ENCODE measurements around the gene RELN. TPM values are rescaled to one million over a fixed set of nuclear protein-coding genes. Genes with fewer than 3 reads are reported as not detected.

RELN gene
- total RNA-seq, 1 experiment from 2014 or later: 0.20 TPM

GRCh38 chr7:103542470-103542869 is 447.0 kb downstream of the RELN start:
- Histone ChIP-seq H4K20me1 (ENCODE audit: insufficient read depth) (no peaks in the 10 kb centered on the region), H3K9ac (ENCODE audit: low read length) (no peak overlapping the region), H3K4me1 (ENCODE audit: control insufficient read depth in 1 of 2, insufficient read depth in 2 of 2, low read length in 2 of 2) (no peaks in the 10 kb centered on the region), H3K4me3 (replicated peaks in 1 of 2; ENCODE audit: low read depth in 1 of 2, low read length in 2 of 2) (no peak overlapping the region), H3K27me3 (ENCODE audit: insufficient read depth, low read length) (peaks cover 36% of the 10 kb centered on the region; the same call in 1 of the 2 replicates), H2AFZ (ENCODE audit: low read depth, low read length, poor library complexity, severe bottlenecking) (no peak overlapping the region), H3K36me3 (ENCODE audit: control insufficient read depth in 1 of 2, insufficient read depth in 2 of 2, low read length in 2 of 2) (no peaks in the 10 kb centered on the region), H3K79me2 (ENCODE audit: insufficient read depth, low read length) (no peaks in the 10 kb centered on the region), H3K4me2 (ENCODE audit: low read length) (no peak overlapping the region), H3K27ac (ENCODE audit: low read depth, low read length) (no peak overlapping the region), H3K9me2 (ENCODE audit: insufficient read depth) (no peaks in the 10 kb centered on the region), H3K9me3 (ENCODE audit: control insufficient read depth in 1 of 2, insufficient read depth in 1 of 2, low read depth in 1 of 2, low read length in 2 of 2) (no peaks in the 10 kb centered on the region)
- no peak for TF ChIP-seq JUND (IDR thresholded peaks at IDR 0.05)
- TF ChIP-seq YY1 (IDR thresholded peaks at IDR 0.05; ENCODE audit: extremely low read depth, insufficient replicate concordance, low read depth, low read length): no peak
- TF ChIP-seq REST (IDR thresholded peaks at IDR 0.05; ENCODE audit: low read depth): no peak
- TF ChIP-seq CTCF (IDR thresholded peaks at IDR 0.05 in 2 of 3, conservative IDR thresholded peaks at IDR 0.05 in 1 of 3; ENCODE audit: borderline replicate concordance in 1 of 3, insufficient read depth in 1 of 3, low read depth in 2 of 3, low read length in 2 of 3): no peak
- TF ChIP-seq ZNF274 (IDR thresholded peaks at IDR 0.05; ENCODE audit: low read depth, low read length): no peak
- no peak for TF ChIP-seq TCF7L2 (IDR thresholded peaks at IDR 0.05; ENCODE audit: borderline replicate concordance, extremely low read depth, insufficient read depth, insufficient read length)
- no peak for TF ChIP-seq EZH2 (IDR thresholded peaks at IDR 0.05)
- no peak for ATAC-seq
- intact Hi-C loops (cut with micrococcal nuclease): no loop called here
- CTCF ChIA-PET: no interaction called here
- POLR2A ChIA-PET: no interaction called here
- no TSS peak for BruUV-seq (replicated peaks)
- RAD21 ChIA-PET (ENCODE audit: low non-redundant PET in 1 of 2, low total read pairs in 2 of 2, uncharacterized antibody in 2 of 2, unreplicated experiment in 2 of 2): no interaction called here
- DNase-seq (ENCODE audit: low read depth, low spot score): no peak

All from HCT116 (cell line).